ENCODE data around the gene ASTL. TPM values are rescaled to one million over a fixed set of nuclear protein-coding genes. Genes with fewer than 3 reads are reported as not detected.

The ASTL gene
- total and polyA plus RNA-seq, 5 experiments from 2014 or later: 0.50 to 6.8 (median 3.0) TPM; not detected in 1

DNA sequence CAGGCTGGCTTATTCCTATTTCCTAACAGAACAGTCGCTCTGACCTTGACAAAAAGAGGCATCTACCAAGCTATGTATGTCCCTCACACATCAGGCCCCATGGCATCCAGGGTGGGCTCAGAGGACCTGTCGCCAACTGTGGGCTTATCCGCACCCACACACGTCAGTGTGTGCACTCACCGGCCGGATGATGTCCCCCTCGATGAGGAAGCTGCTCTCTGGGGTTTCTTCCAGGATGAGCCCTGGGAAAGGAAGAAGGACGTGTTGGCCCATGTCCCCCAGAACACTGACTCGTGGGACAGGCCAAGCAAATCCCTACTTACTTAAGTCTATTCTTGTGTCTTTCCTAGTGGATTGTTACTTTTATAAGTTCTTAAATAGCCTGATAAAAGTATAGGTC is 3.1 kb downstream of the ASTL start:
- Mint-ChIP-seq H3K4me1 (peaks cover 4 to 23% (median 12%) of the 10 kb centered on the region in 4 donors), H3K27ac (peak overlapping the region in 2 of 10 donors; percentile 3 to 82), H3K27me3 (no peaks in the 10 kb centered on the region), H3K36me3 (peaks cover 0 to 9% (median 0%) of the 10 kb centered on the region in 3 donors), H3K4me3 (no peak overlapping the region), H3K9me3 (no peaks in the 10 kb centered on the region)
- ATAC-seq (no peak), DNase-seq (no peak)
- POLR2A ChIA-PET: interaction anchor here (0.6 kb wide), 1 partner anchor 614 kb away, joined by 6 read pairs; no protein-coding TSS in a partner anchor

DNA sequence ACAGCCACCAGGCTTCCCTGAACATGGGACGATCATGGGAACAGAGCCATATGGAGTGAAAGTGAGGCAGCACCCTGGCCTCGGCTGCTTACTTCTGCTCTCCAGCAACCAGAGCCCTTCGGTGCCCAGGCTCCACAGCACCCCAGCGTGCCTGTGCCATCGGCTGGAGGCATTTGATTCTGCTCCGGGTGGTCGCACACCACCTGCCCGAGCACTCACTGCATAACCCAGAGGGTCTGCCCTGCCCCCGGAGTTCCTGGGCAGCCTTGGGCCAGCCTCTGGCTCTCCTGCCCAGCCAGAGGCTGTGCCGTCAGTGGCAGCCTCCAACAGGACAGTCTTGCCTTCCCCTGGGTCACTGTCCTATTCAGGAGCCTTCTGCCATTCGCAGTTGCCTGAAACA is 3.9 kb downstream of the ASTL start:
- no peak overlapping the region for H3K4me3 Mint-ChIP-seq
- ATAC-seq: no peak
- peak overlapping the region in 1 of 10 donors; percentile 24 for H3K27ac Mint-ChIP-seq
- POLR2A ChIA-PET: no interaction called here
- H3K4me1 Mint-ChIP-seq: peaks cover 4 to 23% (median 12%) of the 10 kb centered on the region in 4 donors
- H3K27me3 Mint-ChIP-seq: no peaks in the 10 kb centered on the region
- DNase-seq: peak in 1 of 10 donors; percentile 21
- no peaks in the 10 kb centered on the region for H3K9me3 Mint-ChIP-seq
- H3K36me3 Mint-ChIP-seq: peaks cover 0 to 15% (median 0%) of the 10 kb centered on the region in 3 donors

- DNase-seq: no peak
- Mint-ChIP-seq H3K27me3 (no peaks in the 10 kb centered on the region), H3K4me1 (peaks cover 0 to 13% (median 0%) of the 10 kb centered on the region in 4 donors), H3K9me3 (no peaks in the 10 kb centered on the region), H3K4me3 (no peak overlapping the region), H3K36me3 (peaks cover 0 to 33% (median 9%) of the 10 kb centered on the region in 3 donors), H3K27ac (peak overlapping the region in 3 of 10 donors; percentile 53 to 83 (median 65))
- POLR2A ChIA-PET: no interaction called here
- no peak for ATAC-seq
Observed at GRCh38 chr2:96131813-96132745, 6.2 kb downstream of the ASTL start.

DNA sequence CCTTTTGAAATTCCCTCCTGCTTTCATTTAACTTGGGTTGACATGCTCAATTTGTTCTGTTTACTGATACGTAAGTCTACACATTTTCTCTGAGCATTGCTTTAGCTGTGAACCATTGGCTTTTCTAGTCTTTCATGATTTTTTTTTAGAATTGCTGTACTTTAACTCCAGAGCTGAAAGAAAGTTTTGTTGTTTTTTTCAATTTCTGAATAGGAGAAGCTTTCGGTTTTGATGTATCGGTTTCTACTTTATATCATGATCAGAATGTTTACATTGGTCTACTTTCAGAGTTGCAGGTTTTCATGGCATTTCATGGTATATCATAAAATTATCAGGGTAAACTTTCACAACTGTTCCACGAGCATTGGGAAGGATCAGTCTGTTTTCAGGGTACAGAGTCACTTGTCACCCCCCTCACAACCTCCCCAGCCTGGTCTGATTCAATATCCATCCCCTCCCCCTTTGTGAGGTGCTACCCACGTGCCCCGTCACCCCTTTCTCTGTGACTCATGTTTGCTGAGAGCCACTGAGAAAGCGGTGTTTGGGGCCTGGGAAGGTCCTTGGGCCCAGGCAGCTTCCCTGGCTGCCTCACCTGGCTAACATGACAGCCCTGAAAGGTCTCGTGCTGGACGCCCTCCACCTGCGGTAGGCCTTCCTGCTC is 7.0 kb downstream of the ASTL start:
- no peaks in the 10 kb centered on the region for H3K9me3 Mint-ChIP-seq
- no peak overlapping the region for H3K4me3 Mint-ChIP-seq
- peak overlapping the region in 4 of 10 donors; percentile 29 to 83 (median 59) for H3K27ac Mint-ChIP-seq
- H3K36me3 Mint-ChIP-seq: peaks cover 0 to 39% (median 14%) of the 10 kb centered on the region in 3 donors
- H3K27me3 Mint-ChIP-seq: no peaks in the 10 kb centered on the region
- peaks cover 0 to 13% (median 0%) of the 10 kb centered on the region in 4 donors for H3K4me1 Mint-ChIP-seq
- DNase-seq: no peak
- ATAC-seq: no peak
- POLR2A ChIA-PET: no interaction called here

DNA sequence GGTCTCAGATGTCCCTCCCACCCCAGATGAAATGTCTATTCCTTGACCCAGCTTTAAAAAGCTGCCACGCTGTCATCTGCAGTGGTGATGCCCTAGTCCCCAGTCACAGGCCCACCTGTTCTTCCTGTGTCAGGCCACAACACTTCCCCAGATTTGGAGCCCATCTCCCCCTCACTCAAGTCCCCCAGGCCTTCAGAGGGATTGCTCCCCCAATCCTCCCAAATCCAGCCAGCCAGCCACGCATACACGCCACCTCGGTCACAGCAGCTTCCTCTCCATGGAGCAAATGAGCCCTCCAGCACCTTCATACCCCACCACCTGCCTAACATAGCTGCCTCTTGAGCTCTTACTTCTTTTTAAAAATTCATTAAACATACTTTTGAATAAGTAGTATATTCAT is 7.8 kb downstream of the ASTL start:
- Mint-ChIP-seq H3K9me3 (no peaks in the 10 kb centered on the region), H3K4me3 (no peak overlapping the region), H3K27me3 (peaks cover 0 to under 1% (median 0%) of the 10 kb centered on the region in 5 donors), H3K36me3 (peaks cover 0 to 44% (median 20%) of the 10 kb centered on the region in 3 donors), H3K4me1 (peaks cover 0 to 13% (median 0%) of the 10 kb centered on the region in 4 donors), H3K27ac (peak overlapping the region in 5 of 10 donors; percentile 44 to 85 (median 74))
- DNase-seq (no peak), ATAC-seq (no peak)
- POLR2A ChIA-PET: no interaction called here

- H3K27me3 Mint-ChIP-seq: peaks cover 0 to 9% (median 4%) of the 10 kb centered on the region in 5 donors
- peaks cover 0 to 13% (median under 1%) of the 10 kb centered on the region in 4 donors for H3K4me1 Mint-ChIP-seq
- POLR2A ChIA-PET: no interaction called here
- DNase-seq: no peak
- peak overlapping the region in 1 of 10 donors; percentile 90 for H3K27ac Mint-ChIP-seq
- H3K36me3 Mint-ChIP-seq: peaks cover 0 to 46% (median 23%) of the 10 kb centered on the region in 3 donors
- no peak for ATAC-seq
- H3K4me3 Mint-ChIP-seq: no peak overlapping the region
- no peaks in the 10 kb centered on the region for H3K9me3 Mint-ChIP-seq
Observed at GRCh38 chr2:96129528-96130120, 8.7 kb downstream of the ASTL start.

- H3K9me3 Mint-ChIP-seq: no peaks in the 10 kb centered on the region
- H3K27ac Mint-ChIP-seq: no peak overlapping the region
- H3K36me3 Mint-ChIP-seq: peaks cover 0 to 45% (median 23%) of the 10 kb centered on the region in 3 donors
- peaks cover 0 to 13% (median under 1%) of the 10 kb centered on the region in 4 donors for H3K4me1 Mint-ChIP-seq
- ATAC-seq (no peak), DNase-seq (no peak)
- no peak overlapping the region for H3K4me3 Mint-ChIP-seq
- peaks cover 0 to 13% (median 5%) of the 10 kb centered on the region in 5 donors for H3K27me3 Mint-ChIP-seq
- POLR2A ChIA-PET: no interaction called here
Observed at GRCh38 chr2:96128456-96128855, 9.8 kb downstream of the ASTL start.

DNA sequence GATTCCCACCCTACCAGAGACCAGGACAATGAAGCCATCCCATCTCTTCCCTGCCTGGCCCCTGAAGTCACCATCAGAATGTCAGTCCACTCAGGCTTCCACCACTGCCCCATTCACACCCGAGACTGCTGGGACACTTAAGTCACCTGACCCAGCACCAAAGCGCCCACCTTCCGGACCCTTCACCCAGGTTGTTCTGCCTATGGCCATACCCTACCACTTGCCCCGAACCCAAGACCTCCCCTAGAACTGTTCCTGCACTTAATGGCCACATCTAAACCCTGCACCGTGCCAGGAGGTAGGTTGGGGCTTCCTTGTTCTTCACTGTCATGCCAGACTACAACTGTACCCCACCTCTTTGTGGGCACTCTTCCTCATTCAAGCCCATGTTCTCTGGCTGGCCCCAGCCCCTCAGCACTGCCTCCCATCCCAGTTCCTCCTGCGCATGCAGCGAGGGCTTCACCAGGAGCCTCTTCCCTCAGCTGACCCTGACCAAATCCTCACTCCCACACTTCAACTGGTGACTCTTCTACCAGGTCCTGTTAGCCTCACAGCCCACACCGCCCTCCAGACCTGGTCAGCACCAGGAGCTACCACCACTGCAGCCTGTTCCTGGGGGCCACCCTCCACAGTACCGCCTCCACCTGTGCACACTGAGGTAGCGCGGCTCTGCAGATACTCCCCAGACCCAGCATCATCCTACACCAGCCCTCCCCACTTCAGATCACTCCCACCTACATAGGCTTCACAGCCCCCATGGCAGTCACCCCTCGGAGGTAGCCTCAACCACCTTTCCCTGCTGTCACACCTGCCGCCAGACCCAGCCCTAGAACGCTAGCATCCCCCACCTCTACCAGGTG is 13.7 kb downstream of the ASTL start:
- Mint-ChIP-seq H3K27ac (peak overlapping the region in 1 of 10 donors; percentile 33), H3K4me1 (peaks cover 7 to 20% (median 10%) of the 10 kb centered on the region in 4 donors), H3K27me3 (peaks cover 12 to 41% (median 29%) of the 10 kb centered on the region in 5 donors), H3K36me3 (peaks cover 0 to 37% (median 23%) of the 10 kb centered on the region in 3 donors), H3K4me3 (no peak overlapping the region), H3K9me3 (no peaks in the 10 kb centered on the region)
- POLR2A ChIA-PET: no interaction called here
- DNase-seq (no peak), ATAC-seq (no peak)

DNA sequence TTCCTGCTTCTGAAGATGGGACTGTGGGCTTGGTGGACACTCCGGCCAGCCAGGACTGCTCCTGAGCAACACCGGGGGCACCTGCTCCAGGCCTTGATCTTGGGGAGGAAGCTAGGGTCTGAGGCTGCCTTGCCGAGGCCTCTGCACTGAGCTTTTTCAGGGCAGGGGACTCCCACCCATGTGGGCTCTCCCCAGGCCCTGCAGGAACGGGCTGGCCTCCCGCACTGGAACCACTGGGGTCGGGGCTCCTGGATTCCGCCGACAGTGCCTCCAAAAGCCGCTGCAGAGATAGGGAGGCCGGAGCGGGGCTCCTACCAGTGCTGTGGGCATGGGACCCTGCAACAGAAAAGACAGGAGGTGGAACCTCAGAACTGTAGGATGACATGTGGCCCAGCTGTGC is 14.4 kb downstream of the ASTL start:
- peaks cover 0 to 33% (median 23%) of the 10 kb centered on the region in 3 donors for H3K36me3 Mint-ChIP-seq
- ATAC-seq: no peak

GRCh38 chr2:96123290-96123689 is 15.0 kb downstream of the ASTL start:
- Mint-ChIP-seq H3K9me3 (no peaks in the 10 kb centered on the region), H3K27me3 (peaks cover 14 to 53% (median 39%) of the 10 kb centered on the region in 5 donors), H3K4me3 (no peak overlapping the region), H3K27ac (no peak overlapping the region), H3K36me3 (peaks cover 0 to 28% (median 20%) of the 10 kb centered on the region in 3 donors), H3K4me1 (peaks cover 5 to 20% (median 10%) of the 10 kb centered on the region in 4 donors)
- DNase-seq (no peak), ATAC-seq (no peak)
- POLR2A ChIA-PET: no interaction called here

More for the DNA sequence above, 14.4 kb downstream of the ASTL start:
- POLR2A ChIA-PET: interaction anchor here (0.6 kb wide), 1 partner anchor 835 kb away, joined by 6 read pairs; no protein-coding TSS in a partner anchor
- Mint-ChIP-seq H3K9me3 (no peaks in the 10 kb centered on the region), H3K4me3 (no peak overlapping the region), H3K27ac (no peak overlapping the region), H3K4me1 (peaks cover 5 to 20% (median 9%) of the 10 kb centered on the region in 4 donors), H3K27me3 (peaks cover 13 to 48% (median 35%) of the 10 kb centered on the region in 5 donors)
- no peak for DNase-seq

GRCh38 chr2:96122391-96122790 is 15.9 kb downstream of the ASTL start:
- no peak for DNase-seq
- Mint-ChIP-seq H3K36me3 (peaks cover 0 to 20% (median 17%) of the 10 kb centered on the region in 3 donors), H3K4me1 (peaks cover 10 to 28% (median 15%) of the 10 kb centered on the region in 4 donors), H3K27me3 (peaks cover 14 to 53% (median 40%) of the 10 kb centered on the region in 5 donors), H3K4me3 (no peak overlapping the region), H3K9me3 (no peaks in the 10 kb centered on the region), H3K27ac (no peak overlapping the region)
- POLR2A ChIA-PET: interaction anchor here (0.5 kb wide), 1 partner anchor 16 kb away, joined by 3 read pairs; the partner anchor contains the start of gene ASTL
- no peak for ATAC-seq

Measured in naive thymus-derived CD8-positive, alpha-beta T cell (primary cell).